NCI-H2196 (cell line): ENCODE measurements around the gene AKTIP.
"Not testable (repeated sequence)": the region's sequence is repeated elsewhere in the genome, so short reads cannot be mapped to it uniquely, and the experiment has no call there.

Experiments
- DNase-seq: peaks from one replicate; lab custom pipeline; 2025; ENCODE audit not compliant: unreplicated experiment; lab: John Stamatoyannopoulos, UW

The AKTIP gene

GRCh38 chr16:53502331-53503269 is at the start of gene AKTIP:
TSS of gene AKTIP (minus strand) at chr16:53503209. CDS start at chr16:53500259, 2,950 bp downstream.
- DNase-seq, result peak; percentile 21

- DNase-seq, result peak; percentile 65
Measured at GRCh38 chr16:53549970-53550690, 47.1 kb upstream of the AKTIP start.

- no peak for DNase-seq
Measured at GRCh38 chr16:53546988-53547391, 44.0 kb upstream of the AKTIP start.

- no peak for DNase-seq
Measured at GRCh38 chr16:53545433-53545832, 42.4 kb upstream of the AKTIP start.

GRCh38 chr16:53542283-53542682 is 39.3 kb upstream of the AKTIP start:
- DNase-seq, result no peak

- no peak for DNase-seq
Measured at GRCh38 chr16:53541326-53541725, 38.3 kb upstream of the AKTIP start.

GRCh38 chr16:53539759-53540718 is 37.0 kb upstream of the AKTIP start:
- not testable (repeated sequence) for DNase-seq

GRCh38 chr16:53539346-53539745 is 36.3 kb upstream of the AKTIP start:
- not testable (repeated sequence) for DNase-seq

GRCh38 chr16:53537626-53538025 is 34.6 kb upstream of the AKTIP start:
- DNase-seq, result no peak

- no peak for DNase-seq
Measured at GRCh38 chr16:53534206-53534605, 31.2 kb upstream of the AKTIP start.

GRCh38 chr16:53530741-53531140 is 27.7 kb upstream of the AKTIP start:
- DNase-seq, result no peak

GRCh38 chr16:53530046-53530445 is 27.0 kb upstream of the AKTIP start:
- no peak for DNase-seq

GRCh38 chr16:53529513-53529912 is 26.5 kb upstream of the AKTIP start:
- no peak for DNase-seq

- DNase-seq, result no peak
Measured at GRCh38 chr16:53528797-53529196, 25.8 kb upstream of the AKTIP start.

- no peak for DNase-seq
Measured at GRCh38 chr16:53523971-53524548, 21.1 kb upstream of the AKTIP start.

- no peak for DNase-seq
Measured at GRCh38 chr16:53523126-53523804, 20.3 kb upstream of the AKTIP start.

GRCh38 chr16:53519417-53520091 is 16.5 kb upstream of the AKTIP start:
- no peak for DNase-seq

GRCh38 chr16:53518550-53519416 is 15.8 kb upstream of the AKTIP start:
- no peak for DNase-seq
